Mucosa of descending colon (tissue), 3 donors: ENCODE results near the gene MTMR2. TPM values are rescaled to one million over a fixed set of nuclear protein-coding genes. Genes with fewer than 3 reads are reported as not detected.

Experiments used
- ATAC-seq: fragments of 200-7000 bp; cut with Tn5 transposase; one replicate; pipeline ENCODE4 v1.9.1; 2020; ENCODE audit warnings: mild to moderate bottlenecking, moderate library complexity
- DNase-seq, 3 donors: peaks; one replicate each; pipeline ENCODE4 v3.0.0-alpha.2; 2020
- H3K36me3 ChIP-seq: fragments of 200-600 bp; one replicate; pipeline ENCODE4 v1.8.0; 2021; ENCODE audit warnings: low read depth, mild to moderate bottlenecking
- H3K4me1 ChIP-seq: fragments of 200-600 bp; one replicate; pipeline ENCODE4 v1.8.0; 2021; ENCODE audit warnings: low read depth, mild to moderate bottlenecking
- H3K4me3 ChIP-seq: fragments of 200-600 bp; one replicate; pipeline ENCODE4 v1.8.0; 2021; ENCODE audit warnings: mild to moderate bottlenecking
- H3K9me3 ChIP-seq: fragments of 200-600 bp; one replicate; pipeline ENCODE4 v1.8.0; 2021; ENCODE audit warnings: mild to moderate bottlenecking
- CTCF ChIP-seq: fragments of 200-600 bp; IDR thresholded peaks from one replicate; pipeline ENCODE4 v1.8.0; 2022; ENCODE audit warnings: antibody characterized with exemption, mild to moderate bottlenecking
- intact Hi-C, 2 donors: fragments of 100-400 bp; cut with DNase I in 1 of 2; cut with micrococcal nuclease in 1 of 2; formaldehyde crosslinking; loops; one replicate each; pipeline versions ENCODE4 v1.11.0 to v1.11.1; 2022; cut with DNase I, micrococcal nuclease
- total RNA-seq, 3 donors: library from RNA; stranded (reverse); fragmentation: NEBNext Ultra II Directional in 2 of 3; extraction: Animal tissue kit (Norgen Biotek cat#: 25700) in 2 of 3; gene quantifications; one replicate each; pipeline versions ENCODE4 v1.2.1 to v1.2.4, GENCODE V29; 2021 to 2023
- donor health status: DM: no; HTN: no; CAD: no; lungs with moderate emphysema.
- donor health status: DM: no; HTN: no; CAD: no.
- donor health status: DM: no; HTN: yes; CAD: no.

The MTMR2 gene
- total RNA-seq, 3 donors from 2014 or later: 19.9 to 31.1 (median 21.3) TPM

DNA sequence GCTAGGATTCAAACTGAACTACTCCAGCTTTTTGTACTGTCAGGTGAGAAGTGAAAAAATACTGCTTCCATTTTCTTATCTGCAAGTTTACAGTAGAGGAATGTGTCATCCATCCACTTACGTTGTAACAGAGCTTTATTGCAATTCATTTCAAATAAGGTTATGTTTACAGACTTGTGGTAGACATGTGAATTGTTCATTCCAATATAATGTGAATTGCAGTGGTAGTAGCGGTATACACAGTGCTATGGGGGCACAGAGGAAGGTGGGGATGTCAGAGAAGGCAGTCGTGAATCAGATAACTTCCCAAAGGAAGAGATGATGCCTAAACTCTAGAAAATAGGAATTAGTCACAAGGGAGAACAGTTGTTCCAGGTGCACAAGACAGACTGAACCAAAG lies 91.1 kb downstream of the MTMR2 start:
- intact Hi-C loops: no loop called here
- DNase-seq (no peak), ATAC-seq (peak; percentile 66)
- Histone ChIP-seq H3K9me3 (no peaks in the 10 kb centered on the region), H3K4me3 (no peak overlapping the region), H3K36me3 (no peaks in the 10 kb centered on the region), H3K4me1 (no peaks in the 10 kb centered on the region)
- no peak for TF ChIP-seq CTCF

- intact Hi-C loops: no loop called here
- H3K36me3 ChIP-seq: no peaks in the 10 kb centered on the region
- no peak for ATAC-seq
- H3K4me1 ChIP-seq: no peaks in the 10 kb centered on the region
- DNase-seq: no peak
- H3K4me3 ChIP-seq: no peak overlapping the region
- H3K9me3 ChIP-seq: no peaks in the 10 kb centered on the region
- TF ChIP-seq CTCF: no peak
These were observed 92.6 kb downstream of the MTMR2 start for GRCh38 chr11:95831198-95831883.

DNA sequence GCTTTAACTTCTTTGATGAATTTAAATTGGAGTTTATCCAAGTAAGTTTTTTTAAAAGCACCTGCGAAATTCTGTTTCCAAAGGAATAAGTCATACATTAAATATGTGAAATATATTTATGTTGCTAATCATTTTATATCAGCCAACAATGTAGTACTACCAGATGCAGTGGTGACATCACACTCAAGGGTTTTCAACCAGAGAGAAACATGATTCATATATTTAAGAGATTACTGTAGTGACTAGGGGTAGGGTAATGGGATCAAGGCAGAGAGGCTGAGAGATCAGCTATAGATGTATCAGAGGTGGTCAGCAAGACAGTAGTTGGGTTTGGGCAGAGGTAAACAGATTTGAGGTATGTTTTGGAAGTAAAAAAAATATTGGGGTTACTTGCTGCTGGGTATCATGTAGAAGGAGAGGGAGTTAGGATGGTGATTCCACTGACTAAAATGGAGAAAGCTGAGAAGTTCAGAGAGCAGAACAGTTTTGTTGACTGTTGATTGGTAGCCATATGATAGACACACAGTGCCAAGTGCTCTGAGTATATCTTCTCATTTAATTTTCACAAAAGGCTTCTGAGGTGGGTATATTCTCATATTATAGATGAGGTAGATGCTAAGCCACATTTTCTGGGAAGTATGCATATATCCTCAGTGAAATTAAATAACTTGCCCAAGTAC lies 94.2 kb downstream of the MTMR2 start:
- TF ChIP-seq CTCF: no peak
- ATAC-seq: no peak
- H3K9me3 ChIP-seq: no peaks in the 10 kb centered on the region
- no peaks in the 10 kb centered on the region for H3K36me3 ChIP-seq
- intact Hi-C loops: no loop called here
- no peaks in the 10 kb centered on the region for H3K4me1 ChIP-seq
- H3K4me3 ChIP-seq: no peak overlapping the region
- no peak for DNase-seq

DNA sequence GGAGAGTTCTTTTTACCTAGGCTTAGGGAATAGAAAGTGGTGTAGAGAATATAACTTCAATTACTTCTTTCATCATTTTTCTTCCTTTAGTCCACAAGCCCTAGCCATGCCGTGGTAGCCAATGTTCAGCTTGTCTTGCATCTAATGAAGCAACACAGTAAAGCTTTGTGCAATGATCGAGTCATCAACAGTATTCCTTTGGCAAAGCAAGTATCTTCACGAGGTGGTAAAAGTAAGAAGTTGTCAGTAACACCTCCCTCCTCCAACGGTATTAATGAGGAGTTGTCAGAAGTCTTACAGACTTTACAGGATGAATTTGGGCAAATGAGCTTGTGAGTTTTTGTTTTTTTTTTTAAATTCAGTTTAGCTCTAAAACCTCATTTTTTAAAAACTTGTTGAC lies 96.2 kb downstream of the MTMR2 start:
- TF ChIP-seq CTCF: no peak
- ATAC-seq (no peak), DNase-seq (no peak)
- H3K4me1 ChIP-seq: no peaks in the 10 kb centered on the region
- no peaks in the 10 kb centered on the region for H3K9me3 ChIP-seq
- intact Hi-C loops: no loop called here
- H3K4me3 ChIP-seq: no peak overlapping the region
- no peaks in the 10 kb centered on the region for H3K36me3 ChIP-seq

DNA sequence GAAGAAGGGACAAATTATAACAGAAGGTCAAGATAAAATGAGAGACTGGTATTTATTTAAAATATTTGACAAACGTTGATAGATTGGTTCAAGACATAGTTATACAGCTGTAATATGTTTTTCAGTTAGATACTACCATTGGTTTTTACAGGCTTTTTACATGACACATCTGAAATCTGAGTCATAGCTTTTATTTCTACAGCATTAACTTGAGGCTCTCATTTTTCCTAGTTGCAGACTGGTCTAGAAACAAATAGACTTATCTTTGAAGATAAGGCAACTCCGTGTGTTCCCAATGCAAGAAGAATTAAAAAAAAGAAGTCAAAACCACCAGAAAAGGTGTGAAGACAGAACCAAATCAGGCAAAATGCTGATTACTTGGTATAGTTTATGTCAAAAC lies 102.3 kb downstream of the MTMR2 start:
- H3K4me1 ChIP-seq: no peaks in the 10 kb centered on the region
- no peak for ATAC-seq
- no peaks in the 10 kb centered on the region for H3K36me3 ChIP-seq
- TF ChIP-seq CTCF: no peak
- H3K4me3 ChIP-seq: no peak overlapping the region
- DNase-seq: no peak
- H3K9me3 ChIP-seq: no peaks in the 10 kb centered on the region
- intact Hi-C loops: no loop called here
